OCI-LY1 (cell line): ENCODE results near the gene WIPF2.

Experiments
- CTCF ChIP-seq: fragments of 200-600 bp; sonication (generic), shearing (Covaris generic); IDR thresholded peaks from 2 replicates; pipeline ENCODE4 v1.5.1; 2017; ENCODE audit warnings: mild to moderate bottlenecking, antibody characterized with exemption, low read length, moderate library complexity, mixed read lengths
- EZH2 ChIP-seq: fragments of 200-600 bp; sonication (generic), shearing (Covaris generic); IDR thresholded peaks from 2 replicates; pipeline ENCODE4 v1.8.0; 2017; ENCODE audit warnings: borderline replicate concordance, mixed run types, mild to moderate bottlenecking, antibody characterized with exemption, low read length, moderate library complexity, mixed read lengths

GRCh38 chr17:40317345-40317873 lies 98.3 kb downstream of the WIPF2 start:
- TF ChIP-seq CTCF (peak; percentile 57), EZH2 (no peak)
